ENCODE results near the gene ANTXRL.

DNA sequence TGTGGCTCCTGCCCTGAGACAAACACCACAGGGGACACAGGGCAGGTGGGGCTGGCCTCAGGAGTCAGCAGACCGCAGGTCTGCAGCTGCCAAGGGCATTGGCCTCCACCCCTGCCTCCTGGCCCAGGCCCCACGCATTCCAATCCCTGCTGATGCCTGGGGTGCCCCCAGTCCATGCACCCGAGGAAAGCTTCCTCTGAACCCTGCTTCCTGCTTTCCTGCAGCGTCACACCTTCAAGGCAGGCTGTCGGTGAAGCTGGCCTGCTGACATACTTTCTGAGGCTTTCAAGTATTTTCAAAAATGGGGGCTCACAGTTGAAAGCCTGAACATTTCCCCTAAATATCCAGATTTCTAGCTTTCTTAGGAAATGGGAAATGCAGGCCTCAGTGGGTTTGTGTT, 22.5 kb upstream of the ANTXRL start:
- TF ChIP-seq, protein P1, sequence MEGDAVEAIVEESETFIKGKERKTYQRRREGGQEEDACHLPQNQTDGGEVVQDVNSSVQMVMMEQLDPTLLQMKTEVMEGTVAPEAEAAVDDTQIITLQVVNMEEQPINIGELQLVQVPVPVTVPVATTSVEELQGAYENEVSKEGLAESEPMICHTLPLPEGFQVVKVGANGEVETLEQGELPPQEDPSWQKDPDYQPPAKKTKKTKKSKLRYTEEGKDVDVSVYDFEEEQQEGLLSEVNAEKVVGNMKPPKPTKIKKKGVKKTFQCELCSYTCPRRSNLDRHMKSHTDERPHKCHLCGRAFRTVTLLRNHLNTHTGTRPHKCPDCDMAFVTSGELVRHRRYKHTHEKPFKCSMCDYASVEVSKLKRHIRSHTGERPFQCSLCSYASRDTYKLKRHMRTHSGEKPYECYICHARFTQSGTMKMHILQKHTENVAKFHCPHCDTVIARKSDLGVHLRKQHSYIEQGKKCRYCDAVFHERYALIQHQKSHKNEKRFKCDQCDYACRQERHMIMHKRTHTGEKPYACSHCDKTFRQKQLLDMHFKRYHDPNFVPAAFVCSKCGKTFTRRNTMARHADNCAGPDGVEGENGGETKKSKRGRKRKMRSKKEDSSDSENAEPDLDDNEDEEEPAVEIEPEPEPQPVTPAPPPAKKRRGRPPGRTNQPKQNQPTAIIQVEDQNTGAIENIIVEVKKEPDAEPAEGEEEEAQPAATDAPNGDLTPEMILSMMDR (conservative IDR thresholded peaks at IDR 0.05; ENCODE audit: low read length) = no peak
- TF ChIP-seq EZH2phosphoT487 (IDR thresholded peaks at IDR 0.05; ENCODE audit: borderline replicate concordance, low read depth, low read length) = no peak
